H1 (cell line): ENCODE results near the gene CACNA1B. TPM values are rescaled to one million over a fixed set of nuclear protein-coding genes. Genes with fewer than 3 reads are reported as not detected.

ENCODE experiments used
- CTCF ChIA-PET: fragments of 300-600 bp; sonication (Branson Sonifier 250); formaldehyde crosslinking; loops from one replicate; lab custom pipeline; 2021; ENCODE audit not compliant: partially characterized antibody; lab: Charles Lee
- POLR2A ChIA-PET: fragments of 300-600 bp; sonication (Branson Sonifier 250); formaldehyde crosslinking; loops from one replicate; lab custom pipeline; 2021; ENCODE audit warnings: inconsistent platforms; ENCODE audit not compliant: partially characterized antibody; lab: Charles Lee
- DNase-seq, 2 experiments: peaks; one replicate each; pipeline versions ENCODE4 v3.0.0 to v3.0.0-alpha.2; 2010 to 2022; ENCODE audit warnings: low spot score in 2 of 2, low read depth in 1 of 2, mixed read lengths in 1 of 2
- FAIRE-seq: peaks from 2 replicates; lab custom pipeline; 2011; peaks lifted over from hg19 to GRCh38; lab: Jason Lieb, UNC
- H2AFZ ChIP-seq: 2 replicates; pipeline ENCODE4 v1.8.1; 2012; ENCODE audit warnings: low read length, inconsistent platforms
- H2AK5ac ChIP-seq: 2 replicates; pipeline ENCODE4 v1.6.1; 2013; ENCODE audit warnings: low read depth, low read length
- H2BK120ac ChIP-seq: replicated peaks from 2 replicates; pipeline ENCODE3; 2013; ENCODE audit warnings: low read depth, low read length, inconsistent platforms
- H2BK12ac ChIP-seq: 2 replicates; pipeline ENCODE4 v1.6.1; 2013; ENCODE audit warnings: low read depth, low read length
- H2BK15ac ChIP-seq: 2 replicates; pipeline ENCODE4 v1.6.1; 2013; ENCODE audit warnings: low read length
- H2BK20ac ChIP-seq: 2 replicates; pipeline ENCODE4 v1.6.1; 2013; ENCODE audit warnings: low read length
- H2BK5ac ChIP-seq: 2 replicates; pipeline ENCODE4 v1.6.1; 2013; ENCODE audit warnings: low read depth, low read length
- H3K14ac ChIP-seq: 2 replicates; pipeline ENCODE4 v1.6.1; 2013; ENCODE audit warnings: inconsistent platforms; ENCODE audit not compliant: insufficient read length
- H3K18ac ChIP-seq: 2 replicates; pipeline ENCODE4 v1.6.1; 2013; ENCODE audit warnings: low read length; ENCODE audit errors: extremely low read depth
- H3K23ac ChIP-seq: 2 replicates; pipeline ENCODE4 v1.6.1; 2013; ENCODE audit warnings: inconsistent platforms; ENCODE audit not compliant: insufficient read length
- H3K23me2 ChIP-seq: 2 replicates; pipeline ENCODE4 v1.6.1; 2013; ENCODE audit warnings: low read depth, low read length
- H3K27ac ChIP-seq: 2 replicates; pipeline ENCODE4 v1.6.1; 2011; ENCODE audit warnings: low read depth, low read length, inconsistent platforms
- H3K27me3 ChIP-seq, 4 experiments: replicated peaks in 1 of 4; 1 replicate in 1 of 4; 2 replicates in 3 of 4; pipeline versions ENCODE4 v1.6.1 to v1.8.1; 2011 to 2013; ENCODE audit warnings: low read length in 3 of 4, mild to moderate bottlenecking in 3 of 4, inconsistent platforms in 2 of 4, mixed read lengths in 2 of 4, moderate library complexity in 1 of 4; ENCODE audit not compliant: control insufficient read depth in 3 of 4, insufficient read depth in 3 of 4; ENCODE audit errors: extremely low read depth in 1 of 4
- H3K36me3 ChIP-seq, 4 experiments: 2 replicates each; pipeline versions ENCODE4 v1.6.1 to v1.8.1; 2011 to 2013; ENCODE audit warnings: mild to moderate bottlenecking in 4 of 4, low read length in 3 of 4, moderate library complexity in 2 of 4, control low read depth in 1 of 4, inconsistent platforms in 1 of 4; ENCODE audit not compliant: insufficient read depth in 4 of 4, control insufficient read depth in 2 of 4
- H3K4ac ChIP-seq: replicated peaks from 2 replicates; pipeline ENCODE3; 2013; ENCODE audit warnings: low read length, low read depth, mixed read lengths, inconsistent platforms; ENCODE audit not compliant: insufficient read length
- H3K4me1 ChIP-seq, 4 experiments: replicated peaks in 1 of 4; 1 replicate in 1 of 4; 2 replicates in 3 of 4; pipeline versions ENCODE4 v1.6.1 to v1.8.1; 2011 to 2013; ENCODE audit warnings: low read length in 3 of 4, inconsistent platforms in 2 of 4, mixed read lengths in 1 of 4; ENCODE audit not compliant: insufficient read depth in 4 of 4, control insufficient read depth in 3 of 4
- H3K4me2 ChIP-seq, 2 experiments: 2 replicates each; pipeline versions ENCODE4 v1.6.1 to v1.8.1; 2011 to 2013; ENCODE audit warnings: low read depth in 2 of 2, low read length in 2 of 2, control low read depth in 1 of 2, inconsistent platforms in 1 of 2, mild to moderate bottlenecking in 1 of 2; ENCODE audit not compliant: insufficient read depth in 1 of 2
- H3K4me3 ChIP-seq, 4 experiments: fragments of 200-600, 300-600 bp in 1 of 4; sonication (generic), shearing (Covaris generic), sonication (Bioruptor Twin) in 1 of 4; 2 replicates each; pipeline versions ENCODE4 v1.5.1 to v1.8.1; 2011 to 2016; ENCODE audit warnings: low read length in 4 of 4, low read depth in 3 of 4, control low read depth in 2 of 4, inconsistent platforms in 2 of 4, mild to moderate bottlenecking in 2 of 4, mixed read lengths in 1 of 4, moderate library complexity in 1 of 4; ENCODE audit not compliant: insufficient read depth in 2 of 4; ENCODE audit errors: extremely low read depth in 1 of 4
- H3K56ac ChIP-seq: replicated peaks from 2 replicates; pipeline ENCODE3; 2013; ENCODE audit warnings: low read depth, mild to moderate bottlenecking, mixed read lengths, low read length, inconsistent platforms; ENCODE audit not compliant: insufficient read length
- H3K79me1 ChIP-seq: 2 replicates; pipeline ENCODE4 v1.6.1; 2013; ENCODE audit warnings: low read depth, low read length, control low read depth
- H3K79me2 ChIP-seq, 2 experiments: 2 replicates each; pipeline versions ENCODE4 v1.6.1 to v1.8.1; 2012 to 2013; ENCODE audit warnings: low read length in 2 of 2, mild to moderate bottlenecking in 2 of 2, inconsistent platforms in 1 of 2; ENCODE audit not compliant: insufficient read depth in 2 of 2, control insufficient read depth in 1 of 2
- H3K9ac ChIP-seq, 4 experiments: replicated peaks in 1 of 4; 1 replicate in 1 of 4; 2 replicates in 3 of 4; pipeline versions ENCODE4 v1.6.1 to v1.8.1; 2011 to 2013; ENCODE audit warnings: low read depth in 3 of 4, low read length in 3 of 4, control low read depth in 2 of 4, mild to moderate bottlenecking in 2 of 4, moderate library complexity in 2 of 4, inconsistent platforms in 1 of 4; ENCODE audit errors: extremely low read depth in 1 of 4
- H3K9me3 ChIP-seq, 2 experiments: 2 replicates each; pipeline versions ENCODE4 v1.6.1 to v1.8.1; 2012 to 2013; ENCODE audit warnings: mild to moderate bottlenecking in 2 of 2, moderate library complexity in 2 of 2, control low read depth in 1 of 2, inconsistent platforms in 1 of 2, low read depth in 1 of 2, low read length in 1 of 2, mixed read lengths in 1 of 2; ENCODE audit not compliant: insufficient read depth in 2 of 2
- H4K20me1 ChIP-seq, 2 experiments: replicated peaks in 1 of 2; 2 replicates each; pipeline versions ENCODE3 to v1.8.1; 2011 to 2013; ENCODE audit warnings: inconsistent platforms in 2 of 2, low read length in 2 of 2, mild to moderate bottlenecking in 1 of 2; ENCODE audit not compliant: insufficient read depth in 2 of 2, control insufficient read depth in 1 of 2
- H4K5ac ChIP-seq: 2 replicates; pipeline ENCODE4 v1.6.1; 2013; ENCODE audit warnings: low read length, low read depth, mixed read lengths, inconsistent platforms; ENCODE audit not compliant: insufficient read length
- H4K8ac ChIP-seq: 2 replicates; pipeline ENCODE4 v1.8.0; 2013; ENCODE audit warnings: mild to moderate bottlenecking, moderate library complexity, low read length, inconsistent platforms; ENCODE audit not compliant: insufficient read depth; ENCODE audit errors: extremely low read depth
- H4K91ac ChIP-seq: replicated peaks from 2 replicates; pipeline ENCODE3; 2013; ENCODE audit warnings: low read length, mixed read lengths, inconsistent platforms; ENCODE audit not compliant: insufficient read length
- ATF2 ChIP-seq: IDR thresholded peaks from 2 replicates; pipeline ENCODE4 v1.6.1; 2012; ENCODE audit warnings: low read length, inconsistent platforms
- CHD2 ChIP-seq: IDR thresholded peaks from 2 replicates; pipeline ENCODE4 v1.6.1; 2012; ENCODE audit warnings: low read length, improper control_type of control experiment
- CTCF ChIP-seq, 3 experiments: IDR thresholded peaks; 1 replicate in 2 of 3; 2 replicates in 1 of 3; pipeline versions ENCODE4 v1.5.1 to v1.6.1; 2011; ENCODE audit warnings: low read length in 3 of 3, mild to moderate bottlenecking in 3 of 3, inconsistent platforms in 2 of 3, low read depth in 1 of 3, moderate library complexity in 1 of 3; ENCODE audit not compliant: insufficient read depth in 1 of 3; ENCODE audit errors: control extremely low read depth in 1 of 3
- EP300 ChIP-seq, 2 experiments: IDR thresholded peaks; 1 replicate in 1 of 2; 2 replicates in 1 of 2; pipeline ENCODE4 v1.6.1; 2011 to 2012; ENCODE audit warnings: low read depth in 2 of 2, low read length in 2 of 2, mild to moderate bottlenecking in 2 of 2, borderline replicate concordance in 1 of 2, inconsistent platforms in 1 of 2, moderate library complexity in 1 of 2
- GABPA ChIP-seq: IDR thresholded peaks from 2 replicates; pipeline ENCODE4 v1.6.1; 2011; ENCODE audit warnings: mild to moderate bottlenecking, low read length, moderate library complexity, borderline replicate concordance; ENCODE audit not compliant: insufficient read depth
- JUN ChIP-seq: IDR thresholded peaks from 2 replicates; pipeline ENCODE4 v1.6.1; 2011; ENCODE audit warnings: low read depth, mild to moderate bottlenecking, improper control_type of control experiment, low read length
- NANOG ChIP-seq: IDR thresholded peaks from 2 replicates; pipeline ENCODE4 v1.6.1; 2011; ENCODE audit warnings: low read length, low read depth, mild to moderate bottlenecking, inconsistent platforms; ENCODE audit not compliant: insufficient read depth, poor library complexity, severe bottlenecking
- POLR2AphosphoS5 ChIP-seq: IDR thresholded peaks from 2 replicates; pipeline ENCODE4 v1.6.1; 2011; ENCODE audit warnings: low read depth, low read length
- POU5F1 ChIP-seq: IDR thresholded peaks from 2 replicates; pipeline ENCODE4 v1.6.1; 2011; ENCODE audit warnings: low read depth, mild to moderate bottlenecking, low read length, moderate library complexity
- WGBS, 2 experiments: shearing (Covaris generic) in 1 of 2; methylation state at CpG; one replicate each; pipeline versions ENCODE4 v1.1.6 to v1.1.7; 2013 to 2015; ENCODE audit warnings: low lambda C conversion rate in 2 of 2, mixed read lengths in 2 of 2, inconsistent platforms in 1 of 2, low coverage in 1 of 2, missing lambda C conversion rate in 1 of 2; ENCODE audit not compliant: insufficient replicate concordance in 2 of 2, insufficient coverage in 1 of 2, insufficient read length in 1 of 2; ENCODE audit errors: extremely low coverage in 1 of 2, missing lambda C conversion rate in 1 of 2; 5-methylcytosine and 5-hydroxymethylcytosine counted together
- polyA plus RNA-seq, 7 experiments: library from polyadenylated mRNA; depleted of rRNA in 3 of 7; stranded (reverse) in 5 of 7; unstranded in 2 of 7; fragments of >200 nt in 5 of 7; fragments of 200-250 nt in 2 of 7; gene quantifications; 1 replicate in 5 of 7; 2 replicates in 1 of 7; 4 replicates in 1 of 7; pipeline versions ENCODE4 v1.2.1 to v1.2.3, GENCODE V29; 2011 to 2013; ENCODE audit warnings: missing spikeins in 2 of 7, mixed read lengths in 2 of 7
- total RNA-seq: library from RNA; stranded (reverse); fragmentation: NEBNext Ultra II Directional; extraction: Animal tissue kit (Norgen Biotek cat#: 25700); gene quantifications from 2 replicates; pipeline ENCODE4 v1.2.1, GENCODE V29; 2021

CACNA1B gene
- total and polyA plus RNA-seq, 2 of the 8 experiments (the other 6 are each of a cell fraction or from before 2014, with no cell fraction given), result 1.5 to 5.7 TPM

GRCh38 chr9:137955586-137955985 lies 78.0 kb downstream of the CACNA1B start:
- no peaks in the 10 kb centered on the region; a peak in 1 of 7 replicates for H3K27me3 ChIP-seq
- H3K4me1 ChIP-seq, result peaks cover 0 to 2% (median 0%) of the 10 kb centered on the region in 4 experiments; a peak in 1 of 7 replicates
- no peak overlapping the region for H3K56ac ChIP-seq
- no peak overlapping the region for H2BK15ac ChIP-seq
- no peaks in the 10 kb centered on the region for H4K20me1 ChIP-seq
- FAIRE-seq, result no peak
- H2BK20ac ChIP-seq, result no peak overlapping the region; the same call in 1 of the 2 replicates
- peaks cover 0 to 3% (median 0%) of the 10 kb centered on the region in 4 experiments; a peak in 1 of 8 replicates for H3K36me3 ChIP-seq
- POLR2A ChIA-PET, result no interaction called here
- H3K14ac ChIP-seq, result no peak overlapping the region
- H3K79me1 ChIP-seq, result no peaks in the 10 kb centered on the region; the same call in 1 of the 2 replicates
- TF ChIP-seq CHD2 (no peak), JUN (no peak), EP300 (IDR thresholded peaks at IDR 0.05; ENCODE audit: borderline replicate concordance in 1 of 2, low read depth in 2 of 2, low read length in 2 of 2) (no peak), POU5F1 (no peak), CTCF (IDR thresholded peaks at IDR 0.05; ENCODE audit: control extremely low read depth in 1 of 3, insufficient read depth in 1 of 3, low read depth in 1 of 3, low read length in 3 of 3) (no peak), NANOG (no peak), POLR2AphosphoS5 (no peak), GABPA (no peak), ATF2 (no peak)
- TF ChIP-seq, all 59 proteins: peak for 0
- no peak for DNase-seq
- H4K8ac ChIP-seq, result no peak overlapping the region
- no peak overlapping the region for H2BK12ac ChIP-seq
- no peak overlapping the region for H4K5ac ChIP-seq
- no peak overlapping the region for H2AK5ac ChIP-seq
- 98% methylated on average over 11 of the region's 14 CpGs; no CpG with 5 or more reads in 1 of the 2 experiments for WGBS, 2 experiments
- H3K79me2 ChIP-seq, result no peaks in the 10 kb centered on the region
- no peak overlapping the region for H2BK120ac ChIP-seq
- no peak overlapping the region for H2AFZ ChIP-seq
- no peak overlapping the region for H3K4ac ChIP-seq
- no peak overlapping the region for H3K4me3 ChIP-seq
- H3K18ac ChIP-seq, result no peak overlapping the region
- no peak overlapping the region for H4K91ac ChIP-seq
- peaks cover 1% of the 10 kb centered on the region; the same call in 1 of the 2 replicates for H3K23me2 ChIP-seq
- H3K9me3 ChIP-seq, result peaks cover 28 to 79% of the 10 kb centered on the region in 2 experiments
- H3K27ac ChIP-seq, result no peak overlapping the region
- H2BK5ac ChIP-seq, result no peak overlapping the region
- no peak overlapping the region for H3K4me2 ChIP-seq
- H3K23ac ChIP-seq, result no peak overlapping the region
- CTCF ChIA-PET, result interaction anchor here (0.6 to 0.7 kb wide), 2 partner anchors 54 to 303 kb away, joined by 3 to 4 read pairs; no protein-coding TSS in a partner anchor
- H3K9ac ChIP-seq, result no peak overlapping the region
